Measurements from ENCODE around the gene NRP1. TPM values are rescaled to one million over a fixed set of nuclear protein-coding genes. Genes with fewer than 3 reads are reported as not detected.

NRP1 gene
- total and polyA plus RNA-seq, 9 donors, result 39.6 to 134 (median 67.2) TPM

DNA sequence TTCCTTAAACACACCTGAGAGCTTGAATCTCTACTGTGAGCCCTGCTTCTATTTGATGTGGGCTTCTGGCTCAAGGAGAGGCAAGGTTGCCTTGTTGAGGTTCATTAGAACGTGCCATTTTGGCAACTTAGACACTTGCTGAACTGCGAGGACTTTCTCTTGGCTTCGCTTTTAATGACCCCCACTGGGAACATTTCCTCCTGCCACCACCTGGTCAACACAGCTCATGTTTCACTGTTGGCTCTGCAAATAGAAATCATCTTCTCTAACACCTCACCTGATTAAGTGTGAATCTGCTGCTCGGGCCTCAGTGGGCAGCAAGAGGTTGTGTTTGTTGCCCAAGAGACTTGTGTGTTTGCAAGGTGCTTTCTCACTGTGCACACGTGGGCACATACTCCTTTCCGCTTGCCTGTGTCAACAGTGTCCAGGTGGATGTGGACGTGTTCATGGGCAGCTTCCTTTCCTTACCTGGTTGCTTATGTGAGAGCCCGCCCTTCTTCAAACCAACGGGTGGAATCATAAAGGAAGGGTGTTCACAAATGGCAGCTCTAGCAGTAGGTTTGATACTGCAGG, 147.0 kb downstream of the NRP1 start:
- 82 to 92% (median 83%) methylated on average over 9 of the region's 9 CpGs for WGBS, 3 donors
- Histone ChIP-seq H3K9me3 (no peaks in the 10 kb centered on the region), H3K36me3 (no peaks in the 10 kb centered on the region), H3K27ac (no peak overlapping the region), H3K27me3 (no peaks in the 10 kb centered on the region), H3K4me3 (no peak overlapping the region), H3K4me1 (ENCODE audit: insufficient read depth) (no peaks in the 10 kb centered on the region)
- intact Hi-C loops (cut with DNase I), result no loop called here
- no peak for DNase-seq
- TF ChIP-seq, protein P1, sequence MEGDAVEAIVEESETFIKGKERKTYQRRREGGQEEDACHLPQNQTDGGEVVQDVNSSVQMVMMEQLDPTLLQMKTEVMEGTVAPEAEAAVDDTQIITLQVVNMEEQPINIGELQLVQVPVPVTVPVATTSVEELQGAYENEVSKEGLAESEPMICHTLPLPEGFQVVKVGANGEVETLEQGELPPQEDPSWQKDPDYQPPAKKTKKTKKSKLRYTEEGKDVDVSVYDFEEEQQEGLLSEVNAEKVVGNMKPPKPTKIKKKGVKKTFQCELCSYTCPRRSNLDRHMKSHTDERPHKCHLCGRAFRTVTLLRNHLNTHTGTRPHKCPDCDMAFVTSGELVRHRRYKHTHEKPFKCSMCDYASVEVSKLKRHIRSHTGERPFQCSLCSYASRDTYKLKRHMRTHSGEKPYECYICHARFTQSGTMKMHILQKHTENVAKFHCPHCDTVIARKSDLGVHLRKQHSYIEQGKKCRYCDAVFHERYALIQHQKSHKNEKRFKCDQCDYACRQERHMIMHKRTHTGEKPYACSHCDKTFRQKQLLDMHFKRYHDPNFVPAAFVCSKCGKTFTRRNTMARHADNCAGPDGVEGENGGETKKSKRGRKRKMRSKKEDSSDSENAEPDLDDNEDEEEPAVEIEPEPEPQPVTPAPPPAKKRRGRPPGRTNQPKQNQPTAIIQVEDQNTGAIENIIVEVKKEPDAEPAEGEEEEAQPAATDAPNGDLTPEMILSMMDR (IDR thresholded peaks at IDR 0.05), result no peak
- TF ChIP-seq POLR2A (IDR thresholded peaks at IDR 0.05), result no peak
- TF ChIP-seq EP300 (IDR thresholded peaks at IDR 0.05), result no peak

DNA sequence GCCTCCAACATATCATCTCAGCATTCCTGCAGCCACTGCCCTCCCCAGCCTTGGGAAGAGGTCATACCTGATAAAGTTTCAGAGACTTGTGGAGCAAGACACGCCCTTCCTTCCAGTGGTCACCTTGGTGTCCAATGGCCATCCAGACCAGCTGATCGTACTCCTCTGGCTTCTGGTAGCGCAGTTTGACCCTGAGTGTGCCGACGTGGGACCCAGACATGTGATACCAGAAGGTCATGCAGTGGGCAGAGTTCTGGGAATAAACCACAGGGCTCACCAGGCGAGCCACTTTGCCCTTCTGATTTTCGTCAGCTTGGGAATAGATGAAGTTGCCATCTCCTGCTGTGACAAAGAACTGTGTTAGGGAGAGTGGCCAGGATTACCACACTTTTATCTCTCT, 148.3 kb downstream of the NRP1 start:
- no peak for DNase-seq
- WGBS, 3 donors, result 90 to 94% (median 92%) methylated on average over 7 of the region's 7 CpGs
- no peak overlapping the region for H3K27ac ChIP-seq
- no peaks in the 10 kb centered on the region for H3K27me3 ChIP-seq
- no peaks in the 10 kb centered on the region for H3K36me3 ChIP-seq
- intact Hi-C loops (cut with DNase I), result no loop called here
- H3K4me3 ChIP-seq, result no peak overlapping the region
- H3K9me3 ChIP-seq, result no peaks in the 10 kb centered on the region
- H3K4me1 ChIP-seq (ENCODE audit: insufficient read depth), result no peaks in the 10 kb centered on the region
- TF ChIP-seq EP300 (IDR thresholded peaks at IDR 0.05), result no peak
- TF ChIP-seq POLR2A (IDR thresholded peaks at IDR 0.05), result no peak
- TF ChIP-seq, protein P1 (IDR thresholded peaks at IDR 0.05), result no peak

DNA sequence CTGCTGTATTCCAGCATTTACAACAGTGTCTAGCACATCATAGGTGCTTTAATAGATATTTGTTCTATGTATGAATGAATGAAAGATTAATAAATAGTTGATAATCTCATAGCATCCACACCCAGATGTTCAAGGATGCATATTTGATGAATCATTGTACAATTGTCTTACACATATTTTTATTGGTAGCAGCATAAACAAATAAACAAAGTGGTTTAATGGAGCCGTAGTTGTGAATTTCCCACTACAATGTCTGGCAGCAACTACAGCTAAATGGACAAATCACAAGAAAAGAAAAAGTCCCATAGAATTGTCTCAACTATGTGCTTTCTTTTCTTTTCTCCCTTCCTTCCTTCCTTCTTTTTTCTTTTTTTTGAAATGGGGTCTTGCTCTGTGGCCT, 150.8 kb downstream of the NRP1 start:
- intact Hi-C loops (cut with DNase I), result no loop called here

DNA sequence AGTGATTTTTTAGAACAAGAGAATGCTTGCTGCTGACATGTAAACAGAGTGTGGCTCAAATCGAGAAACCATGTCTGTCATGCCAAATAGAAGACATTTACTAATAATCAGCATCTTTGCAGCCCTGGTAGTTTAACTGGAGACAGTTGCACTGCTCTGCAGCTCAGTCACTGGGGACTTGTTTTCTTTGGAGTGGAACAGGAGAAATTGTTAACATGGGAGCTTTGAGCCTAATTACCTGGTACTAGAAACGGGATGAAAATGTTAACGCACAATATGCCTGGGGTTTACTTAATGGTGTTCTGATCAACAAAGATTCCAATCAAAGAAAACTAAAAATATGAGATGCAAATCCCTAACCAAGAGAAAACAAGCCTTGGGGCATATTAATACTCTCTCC, 153.5 kb downstream of the NRP1 start:
- Histone ChIP-seq H3K36me3 (no peaks in the 10 kb centered on the region), H3K27me3 (no peaks in the 10 kb centered on the region), H3K4me3 (no peak overlapping the region), H3K27ac (no peak overlapping the region), H3K4me1 (ENCODE audit: insufficient read depth) (no peaks in the 10 kb centered on the region), H3K9me3 (no peaks in the 10 kb centered on the region)
- TF ChIP-seq, protein P1 (IDR thresholded peaks at IDR 0.05), result no peak
- TF ChIP-seq EP300 (IDR thresholded peaks at IDR 0.05) (no peak), POLR2A (IDR thresholded peaks at IDR 0.05) (no peak)
- 71 to 80% (median 77%) methylated on average over 3 of the region's 3 CpGs for WGBS, 3 donors
- intact Hi-C loops (cut with DNase I), result no loop called here
- DNase-seq, result no peak

More for the DNA sequence above, 150.8 kb downstream of the NRP1 start:
- WGBS, 3 donors, result 31 to 49% (median 40%) methylated on average over 1 of the region's 1 CpG
- H3K36me3 ChIP-seq, result no peaks in the 10 kb centered on the region
- no peaks in the 10 kb centered on the region for H3K4me1 ChIP-seq (ENCODE audit: insufficient read depth)
- no peak overlapping the region for H3K4me3 ChIP-seq
- no peaks in the 10 kb centered on the region for H3K9me3 ChIP-seq
- H3K27ac ChIP-seq, result no peak overlapping the region
- no peak for DNase-seq
- no peaks in the 10 kb centered on the region for H3K27me3 ChIP-seq
- no peak for TF ChIP-seq EP300 (IDR thresholded peaks at IDR 0.05)
- TF ChIP-seq, protein P1 (IDR thresholded peaks at IDR 0.05), result no peak
- TF ChIP-seq POLR2A (IDR thresholded peaks at IDR 0.05), result no peak
